ENCODE measurements around the gene ANKRD65. TPM values are rescaled to one million over a fixed set of nuclear protein-coding genes. Genes with fewer than 3 reads are reported as not detected.
"Not testable (repeated sequence)": the region's sequence is repeated elsewhere in the genome, so short reads cannot be mapped to it uniquely, and the experiment has no call there.

The ANKRD65 gene
- total RNA-seq, 3 donors from 2014 or later: 0.81 to 11.3 (median 1.9) TPM

DNA sequence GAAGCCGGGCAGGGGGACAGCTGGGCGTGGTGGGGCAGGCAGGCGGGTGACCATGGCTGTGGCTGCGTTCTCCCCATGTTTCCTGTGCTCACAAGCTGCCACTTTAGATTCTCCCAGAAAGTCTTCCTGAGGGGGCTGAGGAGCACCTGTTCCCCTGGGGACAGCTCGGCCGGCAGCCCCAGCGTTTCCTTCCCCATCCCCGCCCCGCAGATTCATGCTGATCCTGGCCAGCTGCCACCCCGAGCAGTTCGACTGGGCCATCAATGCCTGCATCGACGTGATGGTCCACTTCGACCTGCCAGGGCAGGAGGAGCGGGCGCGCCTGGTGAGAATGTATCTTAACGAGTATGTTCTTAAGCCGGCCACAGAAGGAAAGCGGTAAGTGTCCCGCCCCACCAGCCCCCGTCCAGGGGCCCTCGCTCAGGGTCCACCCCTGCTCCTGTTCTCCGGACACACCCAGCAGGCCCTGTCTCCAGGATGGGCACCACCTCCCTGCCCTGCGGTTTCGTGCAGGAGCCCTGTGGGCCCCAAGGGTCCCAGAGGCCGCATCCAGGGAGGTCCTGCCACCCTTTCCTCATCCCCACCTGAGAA lies 39.6 kb upstream of the ANKRD65 start:
- H3K4me3 ChIP-seq: no peak overlapping the region
- no peaks in the 10 kb centered on the region for H3K36me3 ChIP-seq (ENCODE audit: low read depth)
- DNase-seq: no peak
- ATAC-seq: no peak
- TF ChIP-seq, protein P1, sequence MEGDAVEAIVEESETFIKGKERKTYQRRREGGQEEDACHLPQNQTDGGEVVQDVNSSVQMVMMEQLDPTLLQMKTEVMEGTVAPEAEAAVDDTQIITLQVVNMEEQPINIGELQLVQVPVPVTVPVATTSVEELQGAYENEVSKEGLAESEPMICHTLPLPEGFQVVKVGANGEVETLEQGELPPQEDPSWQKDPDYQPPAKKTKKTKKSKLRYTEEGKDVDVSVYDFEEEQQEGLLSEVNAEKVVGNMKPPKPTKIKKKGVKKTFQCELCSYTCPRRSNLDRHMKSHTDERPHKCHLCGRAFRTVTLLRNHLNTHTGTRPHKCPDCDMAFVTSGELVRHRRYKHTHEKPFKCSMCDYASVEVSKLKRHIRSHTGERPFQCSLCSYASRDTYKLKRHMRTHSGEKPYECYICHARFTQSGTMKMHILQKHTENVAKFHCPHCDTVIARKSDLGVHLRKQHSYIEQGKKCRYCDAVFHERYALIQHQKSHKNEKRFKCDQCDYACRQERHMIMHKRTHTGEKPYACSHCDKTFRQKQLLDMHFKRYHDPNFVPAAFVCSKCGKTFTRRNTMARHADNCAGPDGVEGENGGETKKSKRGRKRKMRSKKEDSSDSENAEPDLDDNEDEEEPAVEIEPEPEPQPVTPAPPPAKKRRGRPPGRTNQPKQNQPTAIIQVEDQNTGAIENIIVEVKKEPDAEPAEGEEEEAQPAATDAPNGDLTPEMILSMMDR (IDR thresholded peaks at IDR 0.05): no peak
- no peaks in the 10 kb centered on the region for H3K4me1 ChIP-seq (ENCODE audit: low read depth)
- intact Hi-C loops (cut with DNase I, micrococcal nuclease): no loop called here
- no peaks in the 10 kb centered on the region for H3K9me3 ChIP-seq

DNA sequence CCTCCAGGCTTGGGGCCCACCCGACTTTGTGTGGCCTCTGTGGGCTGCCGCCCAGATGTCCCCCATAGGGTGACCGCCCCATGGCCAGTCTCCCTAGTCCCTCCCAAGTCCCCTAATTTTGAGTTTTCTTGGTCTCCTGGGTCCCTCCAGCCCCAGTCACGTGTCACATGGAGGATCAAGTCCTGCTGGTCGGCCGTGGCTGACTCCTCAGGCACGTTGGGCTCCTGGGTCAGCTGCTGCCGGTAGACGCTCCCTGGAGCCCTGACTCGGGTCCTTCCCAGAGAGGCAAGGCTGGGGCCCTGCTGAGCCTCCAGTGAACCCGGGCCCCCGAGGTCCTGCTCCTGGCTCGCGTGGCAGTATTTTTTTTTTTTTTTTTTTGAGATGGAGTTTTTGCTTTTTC lies 38.6 kb upstream of the ANKRD65 start:
- H3K36me3 ChIP-seq (ENCODE audit: low read depth); H3K4me3 ChIP-seq; H3K9me3 ChIP-seq; intact Hi-C loops (cut with DNase I, micrococcal nuclease); DNase-seq; ATAC-seq; H3K4me1 ChIP-seq (ENCODE audit: low read depth): not testable (repeated sequence)

DNA sequence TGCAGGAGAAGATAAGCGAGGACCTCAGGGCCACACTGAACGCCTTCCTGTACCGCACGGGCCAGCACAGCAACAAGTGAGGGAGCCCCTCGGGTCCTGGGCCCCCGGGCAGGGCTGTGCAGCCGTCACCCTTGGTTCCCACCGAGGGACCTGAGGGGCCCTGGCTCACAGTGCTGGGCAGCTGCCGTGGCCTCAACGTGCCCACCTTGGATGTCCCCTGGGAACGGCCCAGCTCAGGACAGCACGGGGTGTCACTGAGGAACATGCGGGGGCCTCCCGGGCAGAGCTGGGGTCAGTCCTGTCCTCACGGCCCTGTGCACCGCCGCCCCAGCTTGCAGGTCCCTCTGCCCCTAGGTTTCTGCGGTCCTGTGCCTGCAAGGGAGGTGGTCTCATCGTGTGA lies 38.1 kb upstream of the ANKRD65 start:
- ATAC-seq; DNase-seq; H3K36me3 ChIP-seq (ENCODE audit: low read depth): not testable (repeated sequence)

DNA sequence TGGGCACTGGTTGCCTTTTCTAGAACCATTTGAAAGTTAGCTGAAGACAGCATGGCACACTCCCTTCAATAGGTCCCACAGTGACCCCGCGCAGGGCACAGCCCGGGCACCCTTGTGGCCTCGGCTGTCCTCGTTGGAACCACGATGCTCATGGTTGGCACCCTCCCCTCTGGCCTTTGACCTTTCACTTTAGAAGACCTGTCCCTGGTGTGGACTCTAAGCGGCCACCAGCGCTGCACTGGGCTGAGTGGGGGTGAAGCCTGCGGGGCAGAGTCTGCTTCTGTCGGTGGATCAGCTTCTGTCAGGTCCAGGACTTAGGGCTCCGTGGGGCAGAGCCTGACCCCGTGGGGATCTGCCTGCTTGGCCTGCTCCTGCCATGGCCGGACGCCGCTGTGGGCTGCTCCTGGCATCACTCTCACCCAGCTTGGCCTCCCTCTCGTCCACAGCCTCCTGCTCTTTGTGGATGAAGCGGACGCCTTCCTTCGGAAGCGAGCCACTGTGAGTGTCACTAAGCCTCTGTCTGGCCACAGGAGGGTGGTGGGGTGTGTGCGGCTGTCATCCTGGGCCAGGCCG lies 35.7 kb upstream of the ANKRD65 start:
- intact Hi-C loops (cut with DNase I, micrococcal nuclease); ATAC-seq: not testable (repeated sequence)

More for the DNA sequence above, 38.1 kb upstream of the ANKRD65 start:
- H3K9me3 ChIP-seq; intact Hi-C loops (cut with DNase I, micrococcal nuclease); H3K4me1 ChIP-seq (ENCODE audit: low read depth); H3K4me3 ChIP-seq: not testable (repeated sequence)

DNA sequence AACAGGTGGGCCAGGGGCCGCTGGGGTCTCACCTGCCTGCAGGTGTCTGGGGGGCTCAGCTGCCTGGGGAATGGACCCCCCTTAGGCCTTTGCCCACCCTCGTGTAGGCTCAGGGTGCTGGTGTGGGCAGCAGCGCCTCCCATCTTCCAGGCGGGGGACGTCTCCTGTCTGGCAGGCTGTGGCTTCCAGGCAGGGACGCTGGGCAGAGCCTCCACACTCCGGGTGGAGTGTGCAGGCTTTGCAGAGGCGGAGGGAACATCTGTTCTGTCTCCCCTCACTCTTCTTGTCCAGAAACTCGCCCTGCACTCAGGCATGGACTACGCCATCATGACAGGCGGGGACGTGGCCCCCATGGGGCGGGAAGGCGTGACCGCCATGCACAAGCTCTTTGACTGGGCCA lies 34.9 kb upstream of the ANKRD65 start:
- not testable (repeated sequence) for H3K4me3 ChIP-seq

More for the DNA sequence above, 35.7 kb upstream of the ANKRD65 start:
- H3K4me1 ChIP-seq (ENCODE audit: low read depth); DNase-seq; H3K9me3 ChIP-seq; H3K36me3 ChIP-seq (ENCODE audit: low read depth); H3K4me3 ChIP-seq: not testable (repeated sequence)

DNA sequence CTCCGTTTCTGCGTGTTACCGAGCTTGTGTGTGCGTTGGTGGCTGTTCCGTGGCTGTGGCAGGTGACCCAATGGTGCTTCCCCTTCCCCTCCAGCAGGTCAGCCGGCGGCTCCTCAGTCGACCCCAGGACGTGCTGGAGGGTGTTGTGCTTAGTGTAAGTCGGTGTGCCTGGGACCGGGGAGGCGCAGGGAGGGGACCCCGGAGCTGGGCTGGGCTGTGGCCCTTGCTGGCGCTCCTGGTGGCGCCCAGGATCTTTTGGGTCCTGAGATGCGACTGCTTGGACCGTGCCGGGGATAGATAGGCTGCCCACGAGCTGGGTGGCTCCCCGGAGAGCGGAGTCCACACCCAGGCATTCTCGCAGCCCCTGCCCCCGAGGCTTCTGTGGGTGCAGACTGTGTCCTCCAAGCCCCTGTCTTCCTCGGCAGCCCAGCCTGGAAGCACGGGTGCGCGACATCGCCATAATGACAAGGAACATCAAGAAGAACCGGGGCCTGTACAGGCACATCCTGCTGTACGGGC lies 34.3 kb upstream of the ANKRD65 start:
- Histone ChIP-seq H3K4me3 (no peak overlapping the region), H3K4me1 (ENCODE audit: low read depth) (no peaks in the 10 kb centered on the region), H3K36me3 (ENCODE audit: low read depth) (no peaks in the 10 kb centered on the region), H3K9me3 (no peaks in the 10 kb centered on the region)
- TF ChIP-seq, protein P1 (IDR thresholded peaks at IDR 0.05): no peak
- intact Hi-C loops (cut with DNase I, micrococcal nuclease): no loop called here
- DNase-seq: no peak
- no peak for ATAC-seq

More for the DNA sequence above, 34.9 kb upstream of the ANKRD65 start:
- ATAC-seq; H3K36me3 ChIP-seq (ENCODE audit: low read depth); DNase-seq; H3K4me1 ChIP-seq (ENCODE audit: low read depth); intact Hi-C loops (cut with DNase I, micrococcal nuclease); H3K9me3 ChIP-seq: not testable (repeated sequence)

DNA sequence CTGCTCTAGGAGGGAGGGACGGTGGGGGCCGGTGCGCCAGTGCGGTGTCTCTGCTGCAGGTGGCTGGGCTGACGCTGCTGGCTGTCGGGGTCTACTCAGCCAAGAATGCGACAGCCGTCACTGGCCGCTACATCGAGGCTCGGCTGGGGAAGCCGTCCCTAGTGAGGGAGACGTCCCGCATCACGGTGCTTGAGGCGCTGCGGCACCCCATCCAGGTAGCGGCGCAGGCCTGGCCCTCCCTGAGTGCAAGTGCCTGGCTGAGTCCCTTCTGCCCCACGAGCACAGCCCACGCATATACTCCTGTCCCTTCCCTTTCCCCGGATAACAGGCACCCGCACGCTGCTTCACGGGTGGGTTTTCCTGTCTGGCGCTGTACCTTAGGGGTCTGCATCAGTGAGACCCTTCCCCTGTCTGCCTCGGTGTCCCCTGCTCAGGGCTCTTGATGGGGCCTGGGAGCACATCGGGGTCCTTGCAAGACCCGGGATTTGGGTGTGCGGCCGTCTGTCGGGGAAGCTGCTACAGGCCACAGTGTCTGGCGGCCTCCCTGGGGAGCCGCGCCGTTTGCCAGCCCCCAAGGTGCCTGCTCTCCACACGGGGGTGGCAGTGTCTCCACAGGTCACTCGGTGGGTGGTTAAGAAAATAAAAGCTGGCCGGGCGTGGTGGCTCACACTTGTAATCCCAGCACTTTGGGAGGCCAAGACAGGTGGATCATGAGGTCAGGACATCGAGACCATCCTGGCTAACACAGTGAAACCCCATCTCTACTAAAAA lies 33.4 kb upstream of the ANKRD65 start:
- DNase-seq; H3K4me1 ChIP-seq (ENCODE audit: low read depth); H3K36me3 ChIP-seq (ENCODE audit: low read depth); H3K4me3 ChIP-seq; H3K9me3 ChIP-seq; intact Hi-C loops (cut with DNase I, micrococcal nuclease); ATAC-seq: not testable (repeated sequence)

DNA sequence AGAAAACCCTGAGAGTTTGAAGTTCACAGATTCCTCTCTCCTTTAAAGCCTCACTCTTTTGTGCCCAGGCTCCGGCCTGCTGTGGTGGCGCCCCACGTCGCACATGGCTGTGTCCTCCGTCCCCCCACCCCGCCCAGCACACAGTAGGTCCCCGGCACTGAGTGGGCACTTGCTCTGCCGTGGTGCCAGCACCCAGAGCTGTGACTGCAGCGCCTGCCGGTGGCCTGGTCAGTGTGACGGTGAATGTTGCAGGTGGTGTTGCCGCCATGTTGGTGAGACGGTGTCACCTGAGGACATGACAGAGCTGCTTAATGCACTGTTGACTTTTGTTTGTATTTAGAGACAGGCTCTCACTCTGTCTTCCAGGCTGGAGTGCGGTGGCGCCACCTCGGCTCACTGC lies 31.8 kb upstream of the ANKRD65 start:
- TF ChIP-seq, protein P1 (IDR thresholded peaks at IDR 0.05): no peak
- intact Hi-C loops (cut with DNase I, micrococcal nuclease): no loop called here
- Histone ChIP-seq H3K36me3 (ENCODE audit: low read depth) (no peaks in the 10 kb centered on the region), H3K4me1 (ENCODE audit: low read depth) (peaks cover 9% of the 10 kb centered on the region), H3K9me3 (no peaks in the 10 kb centered on the region), H3K4me3 (no peak overlapping the region)
- ATAC-seq: no peak
- DNase-seq: no peak

DNA sequence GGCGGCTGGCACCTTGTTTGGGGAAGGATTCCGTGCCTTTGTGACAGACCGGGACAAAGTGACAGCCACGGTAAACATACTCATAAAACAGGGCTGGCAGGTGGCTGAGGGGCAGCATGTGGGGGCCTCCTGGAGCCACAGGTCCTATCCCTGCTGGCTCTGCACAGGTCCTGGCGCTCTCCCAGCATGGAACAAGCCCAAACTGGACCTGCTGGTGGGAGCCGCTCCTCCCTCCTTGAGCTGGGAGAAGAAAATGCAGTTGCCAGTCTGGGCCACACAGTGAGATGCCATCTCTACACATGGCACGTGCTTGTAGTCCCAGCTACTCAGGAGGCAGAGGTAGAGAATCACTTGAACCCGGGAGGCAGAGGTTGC lies 31.3 kb upstream of the ANKRD65 start:
- DNase-seq; H3K36me3 ChIP-seq (ENCODE audit: low read depth); ATAC-seq; H3K9me3 ChIP-seq; H3K4me3 ChIP-seq; H3K4me1 ChIP-seq (ENCODE audit: low read depth); intact Hi-C loops (cut with DNase I, micrococcal nuclease): not testable (repeated sequence)
